Suprapubic skin (tissue), 4 donors: ENCODE data around the gene AVL9.

Experiments
- EP300 ChIP-seq: sonication (generic); formaldehyde crosslinking; IDR thresholded peaks from one replicate; pipeline ENCODE4 v1.6.1; 2017; ENCODE audit warnings: antibody characterized with exemption
- POLR2AphosphoS5 ChIP-seq, 3 donors: sonication (generic); formaldehyde crosslinking; IDR thresholded peaks; one replicate each; pipeline ENCODE4 v1.6.1; 2017; ENCODE audit warnings: antibody characterized with exemption in 3 of 3
- TF ChIP-seq, protein P1 (sequence below), 2 donors: fragments of 200-600 bp in 1 of 2; fragments of 450-650 bp in 1 of 2; sonication (generic) in 1 of 2; IDR thresholded peaks; one replicate each; pipeline ENCODE4 v1.5.1; 2016 to 2019; ENCODE audit warnings: antibody characterized with exemption in 2 of 2, mild to moderate bottlenecking in 1 of 2, moderate library complexity in 1 of 2

- TF ChIP-seq, protein P1, sequence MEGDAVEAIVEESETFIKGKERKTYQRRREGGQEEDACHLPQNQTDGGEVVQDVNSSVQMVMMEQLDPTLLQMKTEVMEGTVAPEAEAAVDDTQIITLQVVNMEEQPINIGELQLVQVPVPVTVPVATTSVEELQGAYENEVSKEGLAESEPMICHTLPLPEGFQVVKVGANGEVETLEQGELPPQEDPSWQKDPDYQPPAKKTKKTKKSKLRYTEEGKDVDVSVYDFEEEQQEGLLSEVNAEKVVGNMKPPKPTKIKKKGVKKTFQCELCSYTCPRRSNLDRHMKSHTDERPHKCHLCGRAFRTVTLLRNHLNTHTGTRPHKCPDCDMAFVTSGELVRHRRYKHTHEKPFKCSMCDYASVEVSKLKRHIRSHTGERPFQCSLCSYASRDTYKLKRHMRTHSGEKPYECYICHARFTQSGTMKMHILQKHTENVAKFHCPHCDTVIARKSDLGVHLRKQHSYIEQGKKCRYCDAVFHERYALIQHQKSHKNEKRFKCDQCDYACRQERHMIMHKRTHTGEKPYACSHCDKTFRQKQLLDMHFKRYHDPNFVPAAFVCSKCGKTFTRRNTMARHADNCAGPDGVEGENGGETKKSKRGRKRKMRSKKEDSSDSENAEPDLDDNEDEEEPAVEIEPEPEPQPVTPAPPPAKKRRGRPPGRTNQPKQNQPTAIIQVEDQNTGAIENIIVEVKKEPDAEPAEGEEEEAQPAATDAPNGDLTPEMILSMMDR (IDR thresholded peaks at IDR 0.05): no peak
- no peak for TF ChIP-seq EP300
- no peak for TF ChIP-seq POLR2AphosphoS5 (IDR thresholded peaks at IDR 0.05)
Observed at GRCh38 chr7:32560075-32560474, 64.8 kb downstream of the AVL9 start.
